Parathyroid adenoma (tissue), 2 donors: ENCODE measurements around the gene SERPIND1.

Experiments used
- H2AFZ ChIP-seq: fragments of 300-600 bp; sonication (generic); one replicate; pipeline ENCODE4 v1.7.0; 2017; ENCODE audit warnings: antibody characterized with exemption, mild to moderate bottlenecking
- H3K27ac ChIP-seq: fragments of 300-600 bp; sonication (generic); one replicate; pipeline ENCODE4 v1.7.0; 2017
- H3K27me3 ChIP-seq: fragments of 300-600 bp; sonication (generic); one replicate; pipeline ENCODE4 v1.7.0; 2017; ENCODE audit warnings: low read length; ENCODE audit not compliant: control insufficient read depth, insufficient read depth
- H3K36me3 ChIP-seq: fragments of 300-600 bp; sonication (generic); one replicate; pipeline ENCODE4 v1.7.0; 2017; ENCODE audit warnings: low read length; ENCODE audit not compliant: control insufficient read depth, insufficient read depth
- H3K4me1 ChIP-seq: fragments of 300-600 bp; sonication (generic); one replicate; pipeline ENCODE4 v1.7.0; 2017; ENCODE audit warnings: control low read depth
- H3K4me2 ChIP-seq: fragments of 300-600 bp; sonication (generic); one replicate; pipeline ENCODE4 v1.7.0; 2017; ENCODE audit warnings: low read length
- H3K4me3 ChIP-seq: fragments of 300-600 bp; sonication (generic); one replicate; pipeline ENCODE4 v1.7.0; 2017; ENCODE audit warnings: low read depth, low read length
- H3K79me2 ChIP-seq: fragments of 300-600 bp; sonication (generic); one replicate; pipeline ENCODE4 v1.7.0; 2017; ENCODE audit warnings: control low read depth
- H3K9ac ChIP-seq: fragments of 300-600 bp; sonication (generic); one replicate; pipeline ENCODE4 v1.7.0; 2017; ENCODE audit warnings: mild to moderate bottlenecking
- H3K9me3 ChIP-seq: fragments of 300-600 bp; sonication (generic); one replicate; pipeline ENCODE4 v1.7.0; 2017; ENCODE audit warnings: low read length; ENCODE audit not compliant: control insufficient read depth
- CTCF ChIP-seq: fragments of 300-600 bp; sonication (generic); IDR thresholded peaks from one replicate; pipeline ENCODE4 v1.7.0; 2017; ENCODE audit warnings: antibody characterized with exemption, mild to moderate bottlenecking
- donor health status: primary hyperparathyroidism.

Gene SERPIND1

GRCh38 chr22:20752104-20752741 is 21.7 kb upstream of the SERPIND1 start:
- Histone ChIP-seq H3K4me1 (no peaks in the 10 kb centered on the region), H3K9ac (no peak overlapping the region), H3K9me3 (no peaks in the 10 kb centered on the region), H3K36me3 (no peaks in the 10 kb centered on the region), H3K4me3 (no peak overlapping the region), H2AFZ (no peak overlapping the region), H3K27ac (no peak overlapping the region), H3K4me2 (no peak overlapping the region), H3K27me3 (no peaks in the 10 kb centered on the region), H3K79me2 (no peaks in the 10 kb centered on the region)
- TF ChIP-seq CTCF: no peak

- Histone ChIP-seq H3K79me2 (no peaks in the 10 kb centered on the region), H3K4me2 (no peak overlapping the region), H3K4me1 (no peaks in the 10 kb centered on the region), H2AFZ (no peak overlapping the region), H3K27me3 (no peaks in the 10 kb centered on the region), H3K36me3 (no peaks in the 10 kb centered on the region), H3K27ac (no peak overlapping the region), H3K9ac (no peak overlapping the region), H3K9me3 (no peaks in the 10 kb centered on the region), H3K4me3 (no peak overlapping the region)
- TF ChIP-seq CTCF: no peak
Observed at GRCh38 chr22:20752873-20753272, 21.0 kb upstream of the SERPIND1 start.

- Histone ChIP-seq H3K4me2 (no peak overlapping the region), H3K9me3 (no peaks in the 10 kb centered on the region), H3K4me3 (no peak overlapping the region), H3K9ac (no peak overlapping the region), H3K27me3 (no peaks in the 10 kb centered on the region), H3K4me1 (no peaks in the 10 kb centered on the region), H3K27ac (no peak overlapping the region), H3K79me2 (no peaks in the 10 kb centered on the region), H2AFZ (no peak overlapping the region), H3K36me3 (no peaks in the 10 kb centered on the region)
- TF ChIP-seq CTCF: no peak
Observed at GRCh38 chr22:20756846-20757245, 17.1 kb upstream of the SERPIND1 start.

GRCh38 chr22:20758688-20759087 is 15.2 kb upstream of the SERPIND1 start:
- Histone ChIP-seq H3K79me2 (no peaks in the 10 kb centered on the region), H3K27ac (no peak overlapping the region), H2AFZ (no peak overlapping the region), H3K27me3 (no peaks in the 10 kb centered on the region), H3K9ac (no peak overlapping the region), H3K4me3 (no peak overlapping the region), H3K4me2 (no peak overlapping the region), H3K36me3 (no peaks in the 10 kb centered on the region), H3K9me3 (no peaks in the 10 kb centered on the region), H3K4me1 (no peaks in the 10 kb centered on the region)
- TF ChIP-seq CTCF: no peak

GRCh38 chr22:20760084-20760483 is 13.8 kb upstream of the SERPIND1 start:
- Histone ChIP-seq H3K9ac (no peak overlapping the region), H3K4me3 (no peak overlapping the region), H3K27me3 (no peaks in the 10 kb centered on the region), H3K79me2 (no peaks in the 10 kb centered on the region), H3K27ac (no peak overlapping the region), H3K4me2 (no peak overlapping the region), H3K9me3 (no peaks in the 10 kb centered on the region), H2AFZ (no peak overlapping the region), H3K4me1 (no peaks in the 10 kb centered on the region), H3K36me3 (no peaks in the 10 kb centered on the region)
- no peak for TF ChIP-seq CTCF
